ENCODE results near the gene MOB1A.

DNA sequence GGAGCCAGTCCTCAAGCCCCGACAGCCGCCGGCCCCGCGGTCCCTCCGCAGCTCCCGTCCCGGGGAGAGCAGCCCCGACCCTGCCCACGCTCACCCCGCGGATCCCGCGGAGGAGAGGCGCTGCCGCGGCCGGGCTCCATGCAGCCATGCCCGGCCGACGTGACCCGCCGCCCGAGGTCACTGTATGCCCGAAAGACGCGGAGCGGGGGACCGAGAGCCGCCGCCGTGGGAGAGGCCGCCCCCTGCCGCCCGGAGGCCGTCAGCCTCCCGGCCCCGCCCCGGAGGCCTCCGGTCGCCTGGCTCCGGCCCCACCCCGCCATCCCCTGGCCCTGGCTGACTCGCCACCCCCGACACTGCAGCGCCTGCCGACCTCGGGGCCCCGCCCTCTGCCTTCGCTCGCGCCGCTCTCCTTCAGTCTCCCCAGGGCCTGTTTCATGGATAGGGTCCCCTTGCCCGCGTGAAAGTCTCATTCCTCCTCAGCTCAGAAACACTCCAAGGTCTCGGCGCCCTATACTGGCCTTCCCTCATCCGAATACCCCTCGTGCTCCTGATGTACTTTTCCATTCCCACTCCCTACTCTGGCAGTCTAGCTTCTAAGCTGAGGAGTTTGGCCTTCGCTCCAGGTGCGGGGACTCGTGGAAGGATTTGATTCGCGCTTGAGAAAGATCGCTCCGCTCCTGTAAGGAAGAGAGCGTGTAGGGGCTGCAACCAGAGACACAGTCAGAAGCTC, 30.8 kb downstream of the MOB1A start, which contains the start of gene BOLA3:
- TF ChIP-seq SUZ12 (IDR thresholded peaks at IDR 0.05; ENCODE audit: extremely low read depth, insufficient read depth, insufficient read length) (no peak), YY1 (IDR thresholded peaks at IDR 0.05; ENCODE audit: insufficient read depth, insufficient read length) (peak; percentile 38)

All from NT2/D1 (cell line).